Measurements from ENCODE around the gene NTHL1. TPM values are rescaled to one million over a fixed set of nuclear protein-coding genes. Genes with fewer than 3 reads are reported as not detected.

NTHL1 gene
- total and polyA plus RNA-seq, 2 of the 8 experiments (the other 6 are each of a cell fraction or from before 2014, with no cell fraction given): 70.9 to 150 TPM

DNA sequence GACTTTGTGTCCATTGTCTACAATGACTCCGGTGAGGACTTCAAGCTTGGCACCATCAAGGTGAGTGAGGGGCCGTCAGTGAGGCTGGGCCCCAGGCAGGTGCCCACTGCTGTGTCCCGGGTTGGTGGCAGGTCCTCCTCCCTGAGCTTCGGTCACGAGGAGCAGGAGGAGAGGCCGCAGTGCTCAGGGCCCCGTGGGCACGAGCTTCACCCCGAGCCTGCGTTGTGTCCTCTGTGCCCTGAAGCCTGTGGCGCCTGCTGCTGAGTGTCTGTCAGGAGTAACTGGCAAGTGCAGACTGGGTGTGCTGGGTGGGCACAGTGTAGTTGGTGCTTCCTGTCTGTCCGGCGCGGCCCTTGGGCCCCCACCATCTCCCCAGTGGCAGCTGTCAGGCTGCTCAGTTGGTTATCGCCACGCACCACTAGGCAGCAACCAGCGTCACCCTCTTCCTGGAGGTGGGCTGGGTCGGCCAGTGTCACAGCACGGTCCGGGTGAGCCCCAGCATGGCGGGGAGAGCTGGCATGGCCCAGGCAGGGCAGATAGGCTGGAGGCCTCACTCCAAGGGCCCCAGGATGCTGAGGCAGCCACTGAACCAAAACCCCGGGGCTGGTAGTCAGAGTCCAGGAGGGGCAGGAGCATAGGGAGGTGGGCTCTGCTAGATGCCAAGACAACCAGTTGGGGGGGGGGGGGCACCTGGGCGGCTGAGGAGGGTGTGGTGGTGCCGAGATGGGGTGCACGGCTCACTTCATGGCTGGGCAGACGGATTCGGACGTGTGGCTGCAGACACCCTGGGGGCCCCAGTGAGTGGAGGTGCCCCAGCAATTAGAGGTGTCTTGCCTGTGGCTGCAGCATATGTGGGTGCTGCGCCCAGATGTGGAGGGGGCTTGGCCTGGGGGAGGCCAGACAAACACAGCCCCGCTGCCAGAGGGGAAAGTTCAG, 39.4 kb upstream of the NTHL1 start:
- no peak overlapping the region for H3K4me2 ChIP-seq (ENCODE audit: insufficient read depth in 1 of 2, low read depth in 2 of 2, low read length in 2 of 2)
- H4K20me1 ChIP-seq (replicated peaks in 1 of 2; ENCODE audit: control insufficient read depth in 1 of 2, insufficient read depth in 2 of 2, low read length in 2 of 2): peaks cover 3 to 11% of the 10 kb centered on the region in 2 experiments
- no peak overlapping the region for H3K56ac ChIP-seq (replicated peaks; ENCODE audit: insufficient read length, low read depth, low read length)
- no peaks in the 10 kb centered on the region for H3K9me3 ChIP-seq (ENCODE audit: insufficient read depth in 2 of 2, low read depth in 1 of 2, low read length in 1 of 2)
- H3K79me2 ChIP-seq (ENCODE audit: control insufficient read depth in 1 of 2, insufficient read depth in 2 of 2, low read length in 2 of 2): no peaks in the 10 kb centered on the region
- H3K79me1 ChIP-seq (ENCODE audit: low read depth, low read length): no peaks in the 10 kb centered on the region
- H2AFZ ChIP-seq (ENCODE audit: low read length): no peak overlapping the region
- H2BK15ac ChIP-seq (ENCODE audit: low read length): no peak overlapping the region
- H3K14ac ChIP-seq (ENCODE audit: insufficient read length): no peak overlapping the region
- no peak overlapping the region for H4K91ac ChIP-seq (replicated peaks; ENCODE audit: insufficient read length, low read length)
- no peak overlapping the region; the same call in 1 of the 2 replicates for H2BK5ac ChIP-seq (ENCODE audit: low read depth, low read length)
- no peak overlapping the region for H3K4ac ChIP-seq (replicated peaks; ENCODE audit: insufficient read length, low read depth, low read length)
- FAIRE-seq (no peak), DNase-seq (ENCODE audit: low read depth in 1 of 2, low spot score in 2 of 2) (no peak)
- H3K23ac ChIP-seq (ENCODE audit: insufficient read length): no peak overlapping the region
- POLR2A ChIA-PET (ENCODE audit: partially characterized antibody): interaction anchor here (1.0 to 6.9 kb wide), 5 partner anchors 8 to 122 kb away, joined by 3 to 50 read pairs (median 8); partner anchors contain the start of genes NTHL1, RPS2, TRAF7 and TSC2
- H3K4me3 ChIP-seq (ENCODE audit: extremely low read depth in 1 of 4, insufficient read depth in 2 of 4, low read depth in 3 of 4, low read length in 4 of 4): no peak overlapping the region
- no peak overlapping the region for H2BK20ac ChIP-seq (ENCODE audit: low read length)
- 93% methylated on average over 24 of the region's 30 CpGs; no CpG with 5 or more reads in 1 of the 2 experiments for WGBS, 2 experiments (ENCODE audit: extremely low coverage in 1 of 2, insufficient coverage in 1 of 2, insufficient read length in 1 of 2, insufficient replicate concordance in 2 of 2, low coverage in 1 of 2, low lambda C conversion rate in 2 of 2, missing lambda C conversion rate in 1 of 2)
- H4K8ac ChIP-seq (ENCODE audit: extremely low read depth, insufficient read depth, low read length): no peak overlapping the region; the same call in 1 of the 2 replicates
- CTCF ChIA-PET (ENCODE audit: partially characterized antibody): interaction anchor here (0.8 to 3.8 kb wide), 7 partner anchors 14 to 134 kb away, joined by 3 to 15 read pairs (median 7); no protein-coding TSS in a partner anchor
- no peak overlapping the region for H2BK120ac ChIP-seq (replicated peaks; ENCODE audit: low read depth, low read length)
- H3K4me1 ChIP-seq (replicated peaks in 1 of 4; ENCODE audit: control insufficient read depth in 3 of 4, insufficient read depth in 4 of 4, low read length in 3 of 4): peaks cover 0 to 11% (median 9%) of the 10 kb centered on the region in 4 experiments; a peak in 5 of 7 replicates
- no peak overlapping the region for H4K5ac ChIP-seq (ENCODE audit: insufficient read length, low read depth, low read length)
- no peak overlapping the region for H3K27ac ChIP-seq (ENCODE audit: low read depth, low read length)
- peaks cover 6% of the 10 kb centered on the region; the same call in 1 of the 2 replicates for H3K23me2 ChIP-seq (ENCODE audit: low read depth, low read length)
- no peaks in the 10 kb centered on the region for H3K27me3 ChIP-seq (replicated peaks in 1 of 4; ENCODE audit: control insufficient read depth in 3 of 4, extremely low read depth in 1 of 4, insufficient read depth in 3 of 4, low read length in 3 of 4)
- H2AK5ac ChIP-seq (ENCODE audit: low read depth, low read length): no peak overlapping the region
- no peak overlapping the region for H3K18ac ChIP-seq (ENCODE audit: extremely low read depth, low read length)
- H3K36me3 ChIP-seq (ENCODE audit: control insufficient read depth in 2 of 4, insufficient read depth in 4 of 4, low read length in 3 of 4): peaks cover 0 to 27% (median 0%) of the 10 kb centered on the region in 4 experiments; a peak in 4 of 8 replicates
- H3K9ac ChIP-seq (replicated peaks in 1 of 4; ENCODE audit: extremely low read depth in 1 of 4, low read depth in 3 of 4, low read length in 3 of 4): no peak overlapping the region
- H2BK12ac ChIP-seq (ENCODE audit: low read depth, low read length): no peak overlapping the region
- no peak for TF ChIP-seq CHD2 (IDR thresholded peaks at IDR 0.05; ENCODE audit: low read length)
- TF ChIP-seq, protein P1, sequence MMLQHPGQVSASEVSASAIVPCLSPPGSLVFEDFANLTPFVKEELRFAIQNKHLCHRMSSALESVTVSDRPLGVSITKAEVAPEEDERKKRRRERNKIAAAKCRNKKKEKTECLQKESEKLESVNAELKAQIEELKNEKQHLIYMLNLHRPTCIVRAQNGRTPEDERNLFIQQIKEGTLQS (IDR thresholded peaks at IDR 0.05; ENCODE audit: insufficient read depth, low read depth, low read length): no peak
- TF ChIP-seq, protein P2, sequence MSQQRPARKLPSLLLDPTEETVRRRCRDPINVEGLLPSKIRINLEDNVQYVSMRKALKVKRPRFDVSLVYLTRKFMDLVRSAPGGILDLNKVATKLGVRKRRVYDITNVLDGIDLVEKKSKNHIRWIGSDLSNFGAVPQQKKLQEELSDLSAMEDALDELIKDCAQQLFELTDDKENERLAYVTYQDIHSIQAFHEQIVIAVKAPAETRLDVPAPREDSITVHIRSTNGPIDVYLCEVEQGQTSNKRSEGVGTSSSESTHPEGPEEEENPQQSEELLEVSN (IDR thresholded peaks at IDR 0.05): no peak
- TF ChIP-seq SIN3A (conservative IDR thresholded peaks at IDR 0.05 in 1 of 2, IDR thresholded peaks at IDR 0.05 in 1 of 2; ENCODE audit: low read depth in 1 of 2, low read length in 2 of 2): no peak
- TF ChIP-seq NRF1 (IDR thresholded peaks at IDR 0.05; ENCODE audit: low read depth, low read length): no peak
- no peak for TF ChIP-seq SIRT6 (IDR thresholded peaks at IDR 0.05; ENCODE audit: low read length)
- no peak for TF ChIP-seq TAF1 (IDR thresholded peaks at IDR 0.05; ENCODE audit: low read depth, low read length)
- TF ChIP-seq RAD21 (IDR thresholded peaks at IDR 0.05 in 1 of 2, conservative IDR thresholded peaks at IDR 0.05 in 1 of 2; ENCODE audit: low read depth in 2 of 2, low read length in 2 of 2): no peak
- TF ChIP-seq CREB1 (IDR thresholded peaks at IDR 0.05): no peak
- TF ChIP-seq PHF8 (conservative IDR thresholded peaks at IDR 0.05; ENCODE audit: low read depth, low read length): no peak

Measured in H1 (cell line).